A673 (cell line): ENCODE results near the gene C2CD2L. TPM values are rescaled to one million over a fixed set of nuclear protein-coding genes. Genes with fewer than 3 reads are reported as not detected.

Experiments
- BruUV-seq: library from RNA; stranded (reverse); fragments of 400-500 nt; replicated peaks from 2 replicates; lab custom pipeline; 2021; lab: Mats Ljungman, UMichigan
- CTCF ChIA-PET: fragments of 300-600 bp; sonication (Branson Sonifier 250); formaldehyde crosslinking; loops from one replicate; lab custom pipeline; 2022; ENCODE audit warnings: antibody characterized with exemption; lab: Charles Lee
- POLR2A ChIA-PET: fragments of 300-600 bp; sonication (Branson Sonifier 250); formaldehyde crosslinking; loops from one replicate; lab custom pipeline; 2022; ENCODE audit warnings: antibody characterized with exemption; ENCODE audit not compliant: low non-redundant PET; lab: Charles Lee
- DNase-seq: peaks from one replicate; pipeline ENCODE4 v3.0.0-alpha.2; 2015; ENCODE audit warnings: low spot score
- H3K27ac ChIP-seq: fragments of 200-600 bp; sonication (generic); 2 replicates; pipeline ENCODE4 v1.5.1; 2016; ENCODE audit warnings: mixed run types, low read depth, mild to moderate bottlenecking, mixed read lengths, antibody characterized with exemption, low read length; ENCODE audit not compliant: poor library complexity, severe bottlenecking
- H3K27me3 ChIP-seq: fragments of 200-600 bp; sonication (generic); replicated peaks from 2 replicates; pipeline ENCODE4 v1.6.1; 2017; ENCODE audit warnings: mixed run types, low read depth, mild to moderate bottlenecking, mixed read lengths, antibody characterized with exemption, low read length; ENCODE audit not compliant: insufficient read depth, poor library complexity
- H3K36me3 ChIP-seq: fragments of 200-600 bp; sonication (generic); 2 replicates; pipeline ENCODE4 v1.6.1; 2016; ENCODE audit warnings: mixed run types, mild to moderate bottlenecking, mixed read lengths, antibody characterized with exemption, low read length; ENCODE audit not compliant: insufficient read depth, poor library complexity, severe bottlenecking
- H3K4me1 ChIP-seq: fragments of 200-600 bp; sonication (generic); 2 replicates; pipeline ENCODE4 v1.6.1; 2017; ENCODE audit warnings: mixed run types, mild to moderate bottlenecking, mixed read lengths, antibody characterized with exemption, low read length; ENCODE audit not compliant: insufficient read depth, poor library complexity, severe bottlenecking
- H3K4me3 ChIP-seq: fragments of 200-600 bp; sonication (generic); 2 replicates; pipeline ENCODE4 v1.5.1; 2016; ENCODE audit warnings: low read depth, mixed run types, mild to moderate bottlenecking, mixed read lengths, low read length; ENCODE audit not compliant: poor library complexity, severe bottlenecking
- H3K9me3 ChIP-seq: fragments of 200-600 bp; sonication (generic); 2 replicates; pipeline ENCODE4 v1.6.1; 2016; ENCODE audit warnings: mixed run types, low read depth, mild to moderate bottlenecking, mixed read lengths, antibody characterized with exemption, low read length; ENCODE audit not compliant: poor library complexity, severe bottlenecking
- CTCF ChIP-seq: fragments of 300-800, 200-600 bp; sonication (generic); conservative IDR thresholded peaks from 2 replicates; pipeline ENCODE4 v1.5.1; 2017; ENCODE audit warnings: low read depth, mild to moderate bottlenecking, antibody characterized with exemption, low read length, moderate library complexity, mixed read lengths
- EZH2 ChIP-seq: fragments of 200-600 bp; sonication (generic); IDR thresholded peaks from 2 replicates; pipeline ENCODE4 v1.6.1; 2017; ENCODE audit warnings: borderline replicate concordance, low read depth, mild to moderate bottlenecking, mixed read lengths, antibody characterized with exemption, low read length; ENCODE audit not compliant: poor library complexity, severe bottlenecking
- intact Hi-C: fragments of 100-400 bp; cut with micrococcal nuclease; formaldehyde crosslinking; loops from one replicate; pipeline ENCODE4 v1.10.0; 2022; ENCODE audit not compliant: unreplicated experiment
- total RNA-seq: library from RNA; stranded (reverse); gene quantifications from 2 replicates; pipeline ENCODE4 v1.2.3, GENCODE V29; 2021

Gene C2CD2L
- total RNA-seq, 1 experiment from 2014 or later: 17.8 TPM

GRCh38 chr11:119095066-119095880 lies 11.9 kb upstream of the C2CD2L start:
- CTCF ChIA-PET: interaction anchor here (0.6 to 1.9 kb wide), 6 partner anchors 10 to 915 kb away, joined by 3 to 5 read pairs (median 3); partner anchors contain the start of genes CBL, HMBS and VPS11
- intact Hi-C loops: no loop called here

GRCh38 chr11:119099711-119100110 lies 7.4 kb upstream of the C2CD2L start:
- DNase-seq: no peak
- ChIA-PET CTCF (no interaction called here), POLR2A (no interaction called here)
- BruUV-seq: no TSS peak
- Histone ChIP-seq H3K9me3 (no peaks in the 10 kb centered on the region), H3K4me3 (peak overlapping the region; percentile 87), H3K36me3 (peaks cover 35% of the 10 kb centered on the region), H3K4me1 (peaks cover 18% of the 10 kb centered on the region), H3K27ac (no peak overlapping the region), H3K27me3 (no peaks in the 10 kb centered on the region)
- intact Hi-C loops: loop anchor here (5.0 kb wide), 4 partner anchors 32 to 223 kb away; partner anchors contain the start of genes BCL9L, RPS25, TRAPPC4 and VPS11
- no peak for TF ChIP-seq CTCF
- TF ChIP-seq EZH2: no peak

More at GRCh38 chr11:119095066-119095880, 11.9 kb upstream of the C2CD2L start:
- TF ChIP-seq CTCF: 0 out of 2 replicates have a peak, but pooled peaks have one; percentile 6
- no peak for TF ChIP-seq EZH2
- Histone ChIP-seq H3K9me3 (no peaks in the 10 kb centered on the region), H3K36me3 (peaks cover 75% of the 10 kb centered on the region), H3K27me3 (no peaks in the 10 kb centered on the region), H3K4me1 (peaks cover 36% of the 10 kb centered on the region), H3K27ac (peak overlapping the region; percentile 95), H3K4me3 (peak overlapping the region; percentile 92)
- TSS peak; percentile 55 for BruUV-seq
- DNase-seq: peak; percentile 100
- POLR2A ChIA-PET: interaction anchor here (0.6 to 1.9 kb wide), 6 partner anchors 10 to 114 kb away, joined by 3 to 24 read pairs (median 3); no protein-coding TSS in a partner anchor

- BruUV-seq: no TSS peak
- Histone ChIP-seq H3K27me3 (no peaks in the 10 kb centered on the region), H3K4me3 (peak overlapping the region; percentile 87), H3K9me3 (no peaks in the 10 kb centered on the region), H3K36me3 (peaks cover 35% of the 10 kb centered on the region), H3K4me1 (peaks cover 18% of the 10 kb centered on the region), H3K27ac (peak overlapping the region; percentile 92)
- no peak for TF ChIP-seq EZH2
- TF ChIP-seq CTCF: peak; percentile 78
- DNase-seq: peak; percentile 87
- intact Hi-C loops: loop anchor here (5.0 kb wide), 4 partner anchors 33 to 222 kb away; partner anchors contain the start of genes BCL9L, RPS25, TRAPPC4 and VPS11
- CTCF ChIA-PET: no interaction called here
- POLR2A ChIA-PET: no interaction called here
Observed at GRCh38 chr11:119100246-119100970, 6.7 kb upstream of the C2CD2L start.
